Glomerular visceral epithelial cell (primary cell): ENCODE results near the gene ADRM1.

ENCODE experiments used
- DNase-seq: peaks from one replicate; pipeline ENCODE4 v3.0.0-alpha.2; 2016; ENCODE audit errors: extremely low spot score

The ADRM1 gene

DNA sequence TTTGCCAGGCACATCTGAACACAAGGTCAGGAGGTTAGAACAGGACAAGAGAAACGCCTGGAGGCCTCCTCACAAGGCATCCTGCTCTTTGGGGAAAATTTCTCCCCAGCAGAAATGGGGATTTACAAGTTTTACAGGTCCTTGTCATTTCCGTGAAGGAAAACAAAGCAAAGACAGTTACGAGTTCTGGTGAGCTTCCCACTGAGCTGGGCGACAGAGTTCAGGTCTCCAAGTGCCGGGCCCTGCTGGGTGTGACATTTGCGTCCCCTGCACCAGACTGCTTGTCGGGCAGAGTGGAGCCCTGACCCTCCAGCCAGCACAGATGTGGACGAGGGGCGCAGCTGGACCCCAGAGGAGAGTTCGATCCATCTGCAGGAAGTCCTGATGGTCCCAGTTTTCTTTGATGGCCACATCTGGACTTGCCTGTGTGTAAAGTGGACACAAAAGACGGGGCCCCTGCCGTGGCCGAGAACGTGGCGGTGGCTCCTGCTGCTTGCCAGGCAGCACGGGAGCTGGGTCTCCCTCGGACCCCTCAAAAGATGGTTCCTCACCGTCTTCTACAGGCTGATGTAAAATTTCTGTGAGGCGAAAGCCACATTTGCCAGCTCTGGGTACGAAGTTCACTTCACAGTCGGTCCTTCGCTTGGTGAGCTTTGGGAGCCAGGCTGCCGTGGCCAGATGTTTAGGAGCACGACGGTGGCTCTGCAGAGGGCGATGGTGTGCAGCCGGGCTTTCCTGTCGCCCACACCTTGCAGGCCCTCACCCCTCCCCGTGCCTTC is 5.2 kb upstream of the ADRM1 start:
- no peak for DNase-seq

DNA sequence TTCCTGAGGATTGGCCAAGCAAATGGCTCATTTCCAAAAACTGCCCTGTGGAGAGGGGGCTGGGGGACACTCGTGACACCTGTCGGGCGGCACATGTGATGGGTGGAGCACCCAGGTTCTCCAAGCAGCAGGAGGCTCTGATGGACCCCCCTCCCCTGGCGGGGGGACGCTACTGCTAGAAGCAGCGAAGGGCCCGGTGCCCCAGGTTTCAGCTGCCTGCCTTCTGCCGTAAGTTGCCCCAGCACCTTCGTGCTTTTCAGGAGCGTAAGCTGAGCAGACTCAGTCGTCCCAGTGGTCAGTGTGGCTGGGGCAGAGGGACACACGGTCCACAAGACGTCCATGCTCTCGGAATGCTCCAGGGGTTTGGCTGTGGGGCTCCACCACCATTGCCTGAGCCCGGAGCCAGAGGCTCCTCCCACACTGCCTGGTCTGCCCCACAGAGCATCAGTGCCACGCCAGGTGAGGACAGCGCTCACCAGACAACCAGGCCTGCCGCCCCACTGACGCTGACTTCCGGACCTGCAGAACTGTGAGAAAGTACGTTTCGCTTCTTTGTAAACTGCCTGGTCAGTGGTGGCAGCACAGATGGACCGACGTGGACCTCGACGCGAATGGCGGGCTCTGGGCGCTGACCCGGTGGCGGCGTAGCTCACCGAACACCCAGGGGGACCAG is 4.1 kb upstream of the ADRM1 start:
- no peak for DNase-seq

DNA sequence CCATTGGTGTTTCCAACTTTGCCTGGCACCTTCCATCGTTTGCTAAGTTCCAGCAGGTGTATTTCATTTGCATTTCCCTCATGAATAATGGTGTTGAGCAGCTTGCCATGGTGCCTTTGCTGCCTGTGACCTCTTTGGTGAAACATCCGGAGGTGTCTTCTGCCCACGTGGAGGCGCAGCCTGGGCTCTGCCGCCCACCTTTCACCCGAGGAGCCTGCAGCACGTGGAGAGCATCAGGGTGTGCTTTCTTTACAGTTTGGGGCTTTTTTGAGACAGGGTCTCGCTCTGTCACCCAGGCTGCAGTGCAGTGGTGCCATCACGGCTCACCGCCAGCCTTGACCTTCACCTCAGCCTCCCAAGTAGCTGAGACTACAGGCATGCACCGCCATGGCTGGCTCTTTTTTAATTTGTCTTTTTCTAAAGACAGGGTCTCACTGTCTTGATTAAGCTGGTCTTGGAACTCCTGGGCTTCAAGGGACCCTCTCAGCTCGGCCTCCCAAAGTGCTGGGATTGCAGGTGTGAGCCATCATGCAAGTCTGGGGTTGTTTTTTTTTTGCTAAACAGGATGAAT is 3.0 kb upstream of the ADRM1 start:
- DNase-seq, result no peak

DNA sequence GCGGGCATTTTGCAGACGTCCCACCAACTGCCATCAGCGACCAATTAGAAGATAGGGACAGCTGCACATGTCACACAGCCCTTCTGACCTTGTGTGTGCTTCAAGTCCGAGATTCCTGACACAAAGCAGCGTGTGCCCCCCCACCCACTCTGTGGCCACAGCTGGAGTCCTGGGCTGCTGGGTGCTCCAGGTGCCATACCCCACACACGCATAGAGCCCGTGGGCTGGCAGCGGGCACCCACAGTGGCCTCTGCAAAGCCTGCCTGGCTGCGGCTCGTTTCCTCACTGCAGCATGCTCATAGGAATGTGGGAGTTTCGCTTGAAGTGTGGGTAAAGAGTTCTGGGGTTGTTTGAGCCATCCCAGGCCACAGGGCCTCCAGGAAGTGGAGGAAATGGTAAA is 2.5 kb upstream of the ADRM1 start:
- DNase-seq, result no peak

DNA sequence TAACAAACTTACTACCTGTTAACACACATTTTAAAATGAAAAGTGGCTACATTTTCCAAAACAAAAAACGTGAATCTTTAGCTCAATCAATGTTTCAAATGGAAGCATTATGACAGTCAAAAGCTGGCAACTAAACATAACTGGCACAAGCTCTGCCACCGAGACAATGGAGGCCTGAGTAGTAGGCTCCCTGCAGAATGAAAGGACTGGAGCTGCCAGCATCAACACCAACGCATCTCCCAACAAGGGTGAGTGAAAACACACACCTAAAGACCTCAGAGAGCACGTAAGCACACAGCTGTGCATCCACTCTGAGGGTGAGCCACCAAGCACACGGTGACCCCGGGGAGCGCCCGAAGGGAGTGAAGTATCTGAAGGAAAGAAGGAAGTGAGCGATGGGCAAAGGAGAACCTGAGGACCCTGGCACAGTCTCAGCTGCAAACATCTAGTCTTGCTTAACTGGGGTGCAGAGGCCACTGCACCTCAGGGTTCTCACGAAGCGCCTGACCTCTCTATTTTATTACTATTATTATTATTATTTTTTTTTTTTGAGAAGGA is 1.6 kb upstream of the ADRM1 start:
- no peak for DNase-seq

DNA sequence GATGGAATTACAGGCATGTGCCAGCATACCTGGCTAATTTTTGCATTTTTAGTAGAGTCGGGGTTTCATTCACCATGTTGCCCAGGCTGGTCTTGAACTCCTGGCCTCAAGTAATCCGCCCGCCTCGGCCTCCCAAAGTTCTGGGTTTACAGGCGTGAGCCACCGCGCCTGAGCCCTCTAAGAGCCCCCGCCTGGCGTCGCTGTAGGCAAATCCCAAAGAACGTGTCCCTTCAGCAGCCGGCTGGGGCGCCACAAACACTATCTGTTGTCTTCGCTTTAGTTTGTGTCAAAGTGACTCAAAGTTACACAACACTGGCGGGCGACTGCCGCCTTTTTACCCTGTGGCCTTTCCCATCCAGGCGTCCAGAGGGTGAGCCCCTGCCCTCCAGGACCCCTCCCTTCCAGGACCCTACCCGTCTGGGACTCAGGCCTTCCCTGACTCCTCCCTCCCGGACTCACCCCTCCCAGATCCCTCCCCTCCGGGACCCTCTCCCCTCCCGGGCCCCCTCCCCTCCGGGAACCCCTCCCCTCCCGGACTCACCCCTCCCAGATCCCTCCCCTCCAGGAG is 940 bp upstream of the ADRM1 start:
- peak; percentile 94 for DNase-seq

DNA sequence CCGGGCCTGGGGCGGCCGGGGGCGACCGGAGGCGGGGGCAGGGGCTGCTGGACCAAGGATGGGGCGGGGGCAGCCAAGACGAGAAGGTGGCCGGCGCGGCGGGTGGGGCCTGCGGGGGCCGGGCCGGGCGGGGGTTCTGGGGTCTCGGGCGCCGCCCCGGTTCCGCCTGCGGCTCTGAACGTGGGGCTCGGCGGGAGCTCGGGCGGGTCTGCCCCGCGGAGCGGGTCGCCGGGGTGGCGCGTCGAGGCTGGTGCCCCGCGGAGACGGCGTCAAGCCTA is 204 bp downstream of the ADRM1 start:
- DNase-seq, result no peak

DNA sequence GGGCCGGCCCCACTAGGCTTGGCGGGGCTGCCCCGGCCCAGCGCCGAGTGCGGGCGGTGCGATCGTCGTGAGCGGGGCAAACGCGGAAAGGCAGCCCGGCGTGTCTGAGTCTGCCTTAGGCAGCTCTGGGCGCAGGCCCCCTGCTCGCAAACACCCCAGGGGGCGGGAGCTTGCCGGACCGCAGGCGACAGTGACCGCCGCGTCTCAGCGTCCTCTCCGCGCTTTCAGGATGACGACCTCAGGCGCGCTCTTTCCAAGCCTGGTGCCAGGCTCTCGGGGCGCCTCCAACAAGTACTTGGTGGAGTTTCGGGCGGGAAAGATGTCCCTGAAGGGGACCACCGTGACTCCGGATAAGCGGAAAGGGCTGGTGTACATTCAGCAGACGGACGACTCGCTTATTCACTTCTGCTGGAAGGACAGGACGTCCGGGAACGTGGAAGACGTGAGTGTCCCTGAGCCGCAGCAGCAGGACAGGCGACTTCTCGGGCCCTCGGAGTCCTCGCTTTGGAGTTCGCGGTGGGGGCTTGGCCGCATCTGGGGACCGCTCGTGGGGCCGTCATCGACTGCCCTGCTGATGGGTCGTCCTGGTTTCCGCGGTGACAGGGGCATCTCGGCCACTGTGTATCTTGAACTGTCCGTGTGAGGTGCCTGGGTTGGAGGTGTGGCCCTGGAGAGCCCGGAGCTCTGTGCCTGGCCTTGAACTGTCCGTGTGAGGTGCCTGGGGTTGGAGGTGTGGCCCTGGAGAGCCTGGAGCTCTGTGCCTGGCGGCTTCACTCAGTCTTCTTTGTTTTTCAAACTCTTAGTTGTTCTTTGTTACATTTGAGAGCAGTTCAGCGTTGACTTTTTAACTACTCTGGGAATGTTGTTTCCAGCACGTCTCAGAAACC is 786 bp downstream of the ADRM1 start:
- DNase-seq, result peak; percentile 42

DNA sequence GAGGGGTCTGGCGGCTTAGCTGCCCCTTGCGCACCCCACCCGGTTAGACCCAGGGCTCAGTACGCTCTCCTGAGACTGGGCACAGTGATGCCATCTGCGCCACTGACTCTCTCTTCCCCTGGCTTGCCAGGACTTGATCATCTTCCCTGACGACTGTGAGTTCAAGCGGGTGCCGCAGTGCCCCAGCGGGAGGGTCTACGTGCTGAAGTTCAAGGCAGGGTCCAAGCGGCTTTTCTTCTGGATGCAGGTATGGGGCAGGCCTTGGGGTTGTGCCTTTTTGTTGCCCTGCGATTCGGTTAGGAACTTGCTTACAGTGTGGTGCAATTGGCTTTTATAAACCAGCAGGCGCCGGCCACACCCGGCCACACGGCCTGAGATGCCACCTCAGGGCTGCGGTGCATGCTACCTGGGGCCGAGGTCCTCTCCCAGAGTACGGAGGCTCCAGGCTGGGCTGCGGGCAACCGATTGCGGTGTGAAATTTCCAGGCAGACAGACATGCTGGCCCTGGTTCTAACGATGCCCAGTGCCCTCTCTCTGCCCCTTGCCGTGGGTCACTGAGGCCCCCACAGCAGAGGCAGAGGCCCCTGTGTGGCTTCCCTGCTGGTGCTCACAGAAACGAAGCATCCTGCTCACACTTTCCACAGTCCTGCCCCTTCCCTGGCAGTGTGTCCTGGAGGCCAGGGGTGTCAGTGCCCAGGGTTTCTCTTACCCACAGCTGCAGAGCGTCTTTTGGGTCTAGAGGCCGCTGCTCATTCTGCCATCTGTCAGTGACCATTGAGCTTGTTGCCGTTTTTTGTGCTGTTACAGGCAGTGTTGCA is 1.7 kb downstream of the ADRM1 start:
- no peak for DNase-seq

DNA sequence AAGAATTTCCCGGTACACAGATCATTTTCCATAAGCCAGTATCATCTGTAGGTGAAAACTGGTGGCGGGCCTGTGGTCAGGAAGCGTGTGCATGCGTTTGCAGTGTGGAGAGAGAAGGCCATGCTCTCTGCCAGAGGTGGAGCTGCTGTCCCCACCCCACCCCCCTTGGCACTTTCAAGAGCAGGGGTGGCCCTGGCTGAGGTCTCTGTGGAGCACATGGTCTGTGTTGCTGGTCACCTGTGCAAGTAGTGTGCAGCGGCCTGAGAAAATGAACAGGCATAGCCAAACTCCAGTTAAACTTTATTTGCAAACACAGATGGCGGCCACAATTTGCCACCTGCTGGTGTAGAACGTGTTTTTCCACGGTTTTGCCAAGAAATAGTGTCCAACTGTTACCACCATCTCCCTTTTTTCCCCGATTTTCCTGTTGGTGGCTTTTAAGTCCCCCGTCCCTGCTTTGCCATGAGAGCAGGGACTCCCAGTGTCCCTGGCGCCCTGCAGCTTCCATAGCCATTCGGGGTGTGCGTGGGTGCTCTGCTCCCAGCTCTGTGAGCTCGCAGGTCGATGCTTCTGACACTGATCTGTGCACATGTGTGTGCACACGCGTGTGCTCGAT is 2.5 kb downstream of the ADRM1 start:
- peak; percentile 19 for DNase-seq

DNA sequence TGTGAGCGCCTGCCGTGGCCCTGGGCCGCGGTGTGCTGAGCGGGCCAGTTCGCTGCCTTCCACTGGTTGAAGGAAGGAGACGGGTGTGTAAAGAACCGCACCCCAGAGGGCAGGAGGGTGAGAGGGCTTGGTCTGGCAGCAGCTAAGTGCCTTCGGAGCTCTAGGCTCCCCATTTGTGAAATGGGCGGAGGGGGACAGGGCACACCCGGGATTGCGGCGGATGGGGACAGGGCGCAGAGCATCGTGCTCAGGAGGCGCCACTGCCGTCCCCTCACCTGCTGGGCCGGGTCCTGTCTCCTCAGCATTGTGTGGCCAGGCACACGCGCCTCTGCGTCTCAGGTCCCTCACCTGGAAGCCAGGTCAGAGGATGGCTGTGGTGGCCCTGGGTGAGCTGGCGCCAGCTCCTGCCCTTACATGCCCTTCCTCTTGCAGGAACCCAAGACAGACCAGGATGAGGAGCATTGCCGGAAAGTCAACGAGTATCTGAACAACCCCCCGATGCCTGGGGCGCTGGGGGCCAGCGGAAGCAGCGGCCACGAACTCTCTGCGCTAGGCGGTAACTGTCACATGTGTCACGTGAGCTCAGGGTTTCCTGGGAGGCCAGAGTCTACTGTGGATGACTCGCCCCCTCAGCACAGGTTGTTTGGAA is 3.1 kb downstream of the ADRM1 start:
- no peak for DNase-seq

DNA sequence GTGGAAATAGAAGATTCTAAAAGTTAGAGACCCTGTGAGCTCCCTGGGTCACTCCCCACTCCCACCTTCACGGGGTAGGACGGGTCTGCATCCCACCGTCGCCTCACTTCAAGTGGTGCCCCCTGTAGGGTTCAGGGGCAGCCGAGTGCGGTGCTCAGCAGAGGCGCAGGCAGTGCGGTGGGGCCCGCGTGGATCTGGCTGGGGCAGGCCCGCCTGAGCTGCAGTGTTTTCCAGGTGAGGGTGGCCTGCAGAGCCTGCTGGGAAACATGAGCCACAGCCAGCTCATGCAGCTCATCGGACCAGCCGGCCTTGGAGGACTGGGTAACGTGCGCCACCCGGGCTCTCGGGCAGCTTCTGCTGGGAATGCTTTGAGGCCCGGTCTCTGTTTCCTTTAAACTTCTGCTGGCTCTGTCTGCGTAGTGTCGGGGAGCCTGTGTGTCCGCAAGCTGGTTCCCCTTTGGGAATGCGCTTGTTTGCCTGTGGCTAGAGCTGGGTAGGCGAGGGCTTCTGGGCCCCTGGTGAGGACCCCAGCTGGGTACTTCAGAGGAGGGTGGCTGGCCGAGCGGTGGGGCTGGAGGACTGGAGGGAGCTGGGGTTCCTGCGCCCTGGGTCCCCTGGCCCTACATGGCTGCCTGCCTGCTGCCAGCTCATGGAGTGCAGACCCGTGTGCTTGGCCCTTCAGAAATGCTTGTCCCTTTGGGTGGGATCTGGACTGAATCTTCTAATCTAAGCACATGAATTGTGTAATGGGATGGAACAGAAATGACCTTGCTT is 3.8 kb downstream of the ADRM1 start:
- DNase-seq, result no peak

DNA sequence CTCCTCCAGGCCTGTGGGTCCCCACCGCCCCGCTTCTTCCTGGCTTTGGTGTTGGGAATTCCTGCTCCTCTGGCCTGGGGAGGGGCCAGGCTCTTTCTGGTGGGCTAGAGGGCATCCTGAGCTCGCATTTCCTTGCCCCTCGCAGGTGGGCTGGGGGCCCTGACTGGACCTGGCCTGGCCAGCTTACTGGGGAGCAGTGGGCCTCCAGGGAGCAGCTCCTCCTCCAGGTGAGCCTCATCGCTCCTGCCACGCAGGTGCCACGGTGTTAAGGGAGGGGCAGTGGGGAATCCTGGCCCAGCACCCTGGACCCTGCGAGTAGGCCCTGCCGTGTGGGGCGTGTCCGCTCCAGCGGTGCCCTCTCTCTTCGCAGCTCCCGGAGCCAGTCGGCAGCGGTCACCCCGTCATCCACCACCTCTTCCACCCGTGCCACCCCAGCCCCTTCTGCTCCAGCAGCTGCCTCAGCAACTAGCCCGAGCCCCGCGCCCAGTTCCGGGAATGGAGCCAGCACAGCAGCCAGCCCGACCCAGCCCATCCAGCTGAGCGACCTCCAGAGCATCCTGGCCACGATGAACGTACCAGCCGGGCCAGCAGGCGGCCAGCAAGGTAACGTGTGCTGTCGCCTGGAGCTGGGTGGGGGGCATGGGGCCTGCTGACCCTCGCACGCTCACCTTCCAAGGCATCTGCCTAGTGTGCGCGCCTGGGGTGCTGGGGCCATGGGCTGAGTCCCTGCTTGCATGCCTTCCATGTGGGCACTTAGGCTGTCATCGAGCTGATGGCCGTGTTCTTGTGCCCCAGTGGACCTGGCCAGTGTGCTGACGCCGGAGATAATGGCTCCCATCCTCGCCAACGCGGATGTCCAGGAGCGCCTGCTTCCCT is 4.7 kb downstream of the ADRM1 start:
- DNase-seq, result no peak

DNA sequence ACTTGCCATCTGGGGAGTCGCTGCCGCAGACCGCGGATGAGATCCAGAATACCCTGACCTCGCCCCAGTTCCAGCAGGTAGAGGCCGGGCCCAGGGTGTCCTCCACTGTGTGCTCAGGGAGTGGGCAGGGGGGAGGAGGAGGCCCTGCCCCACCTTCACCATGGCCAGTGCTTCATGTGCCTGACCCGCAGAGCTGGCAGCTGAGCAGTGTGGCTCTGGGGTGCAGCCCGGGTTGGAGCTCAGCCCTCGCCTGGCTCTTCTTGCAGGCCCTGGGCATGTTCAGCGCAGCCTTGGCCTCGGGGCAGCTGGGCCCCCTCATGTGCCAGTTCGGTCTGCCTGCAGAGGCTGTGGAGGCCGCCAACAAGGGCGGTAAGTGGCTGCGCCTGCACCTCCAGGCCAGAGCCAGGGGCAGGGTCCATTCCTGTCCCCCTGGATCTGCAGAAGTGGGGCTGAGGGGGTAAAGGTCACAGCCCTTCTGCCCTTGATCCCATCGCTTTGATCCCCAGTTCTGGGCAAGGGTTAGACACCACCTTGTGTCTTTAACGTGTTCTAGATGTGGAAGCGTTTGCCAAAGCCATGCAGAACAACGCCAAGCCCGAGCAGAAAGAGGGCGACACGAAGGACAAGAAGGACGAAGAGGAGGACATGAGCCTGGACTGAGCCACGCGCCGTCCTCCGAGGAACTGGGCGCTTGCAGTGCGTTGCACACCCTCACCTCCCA is 5.5 kb downstream of the ADRM1 start:
- no peak for DNase-seq

DNA sequence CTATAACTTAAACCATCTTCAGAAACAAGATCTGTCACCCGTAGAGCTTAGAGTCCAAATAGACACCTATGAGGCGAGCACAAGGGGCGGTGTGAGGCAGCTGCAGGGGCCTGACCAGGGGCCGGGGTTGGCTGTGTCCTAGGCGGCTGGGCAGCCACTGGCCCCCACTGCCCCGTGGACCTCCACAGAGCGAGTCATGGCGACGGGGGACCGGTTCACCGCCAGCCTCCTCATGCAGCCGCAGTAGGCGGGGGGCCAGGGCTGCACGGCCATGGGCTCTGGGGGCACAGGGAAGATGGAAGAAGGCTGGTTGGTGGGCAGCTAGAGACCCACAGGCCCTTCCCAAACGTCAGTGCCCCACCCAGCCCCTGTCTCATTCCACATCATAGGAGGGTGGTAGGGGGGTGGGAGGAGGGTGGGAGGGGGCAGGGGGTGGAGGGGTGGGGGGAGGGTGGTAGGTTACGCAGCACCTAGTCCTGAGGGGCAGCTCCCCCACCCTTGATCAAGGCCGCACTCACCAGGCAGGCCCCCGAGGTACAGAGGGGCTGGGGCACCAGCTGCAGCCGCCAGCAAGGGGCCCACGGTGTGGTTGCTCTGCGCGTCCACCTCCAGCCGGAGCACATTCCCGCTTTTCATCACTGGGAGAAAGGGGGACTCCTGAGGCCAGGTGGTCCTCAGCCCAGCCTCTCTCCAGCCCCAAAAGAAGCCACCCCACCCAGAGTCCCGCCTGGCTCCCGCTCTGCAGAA is 6.6 kb downstream of the ADRM1 start:
- DNase-seq, result no peak

DNA sequence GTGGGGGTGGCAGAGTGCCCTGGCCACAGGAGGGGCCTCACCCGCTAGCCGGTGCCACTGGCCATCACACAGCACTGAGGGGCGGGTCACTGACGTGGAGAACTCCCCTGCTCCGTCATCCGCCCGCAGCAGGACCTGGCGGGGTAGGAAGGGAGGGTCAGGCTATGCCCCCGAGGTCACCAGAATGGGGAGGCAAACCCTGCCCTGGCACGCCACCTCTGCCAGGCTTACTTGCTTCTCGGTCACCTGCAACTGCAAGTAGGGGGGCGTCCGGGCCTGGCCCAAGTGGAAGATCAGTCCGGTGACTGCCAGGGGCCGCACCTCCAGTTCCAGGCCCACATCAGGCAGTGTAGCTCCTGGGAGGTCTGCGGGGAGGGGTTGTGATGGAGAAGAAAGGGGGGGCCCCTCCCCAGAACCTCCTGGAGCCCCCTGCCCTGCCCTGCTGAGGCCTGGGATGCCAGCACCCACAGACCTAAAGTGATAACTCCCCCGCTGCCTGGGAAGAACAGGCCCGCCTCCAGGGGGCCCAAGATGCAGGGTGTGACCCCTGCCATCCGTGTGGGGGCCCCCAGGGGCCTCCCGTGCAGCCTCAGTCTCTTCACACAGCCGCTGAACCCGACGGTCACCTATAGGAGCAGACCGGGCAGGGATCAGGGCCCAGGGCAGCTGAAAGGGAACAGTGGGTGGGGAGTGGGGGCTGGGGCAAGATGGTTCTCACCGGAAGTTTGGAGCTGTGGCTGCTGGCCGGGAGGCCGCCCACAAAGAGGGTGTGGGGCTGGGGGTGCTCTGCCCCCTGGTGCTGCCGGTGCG is 7.4 kb downstream of the ADRM1 start:
- DNase-seq, result no peak
